SK-N-SH (cell line): ENCODE data around the gene RHOBTB3. TPM values are rescaled to one million over a fixed set of nuclear protein-coding genes. Genes with fewer than 3 reads are reported as not detected.

Experiments
- CTCF ChIA-PET: fragments of 300-600, 350-600 bp; formaldehyde crosslinking; extraction: SDS; loops from one replicate; lab custom pipeline; 2021; lab: Yijun Ruan, JAX
- POLR2A ChIA-PET: fragments of 350-600 bp; sonication (Branson Sonifier 250); formaldehyde crosslinking; extraction: SDS; loops from one replicate; lab custom pipeline; 2020; ENCODE audit warnings: antibody characterized with exemption, inconsistent platforms; lab: Yijun Ruan, JAX
- DNase-seq: peaks from one replicate; pipeline ENCODE4 v3.0.0; 2012
- H2AFZ ChIP-seq: fragments of 200-600 bp; sonication (generic); 2 replicates; pipeline ENCODE4 v1.8.1; 2016; ENCODE audit warnings: antibody characterized with exemption, mild to moderate bottlenecking, low read depth
- H3F3A ChIP-seq: fragments of 200-600 bp; sonication (generic); replicated peaks from 2 replicates; pipeline ENCODE3; 2016; ENCODE audit warnings: antibody characterized with exemption, mild to moderate bottlenecking; ENCODE audit not compliant: insufficient read depth
- H3K27ac ChIP-seq, 2 experiments: fragments of 200-500 bp in 1 of 2; fragments of 200-600 bp in 1 of 2; sonication (Bioruptor generic) in 1 of 2; sonication (generic), shearing (Covaris generic) in 1 of 2; 2 replicates each; pipeline versions ENCODE4 v1.5.1 to v1.6.1; 2014 to 2016; ENCODE audit warnings: low read depth in 2 of 2, inconsistent platforms in 1 of 2, low read length in 1 of 2, mild to moderate bottlenecking in 1 of 2, mixed read lengths in 1 of 2
- H3K27me3 ChIP-seq: fragments of 200-600 bp; sonication (generic), shearing (Covaris generic); 2 replicates; pipeline ENCODE4 v1.6.1; 2016; ENCODE audit warnings: mixed run types; ENCODE audit not compliant: insufficient read depth
- H3K36me3 ChIP-seq, 2 experiments: fragments of 200-500 bp in 1 of 2; fragments of 200-600 bp in 1 of 2; sonication (Bioruptor generic) in 1 of 2; sonication (generic) in 1 of 2; replicated peaks in 1 of 2; 2 replicates each; pipeline versions ENCODE3 to v1.5.1; 2014 to 2016; ENCODE audit warnings: low read length in 1 of 2, mild to moderate bottlenecking in 1 of 2; ENCODE audit not compliant: insufficient read depth in 2 of 2, control insufficient read depth in 1 of 2
- H3K4me1 ChIP-seq, 2 experiments: fragments of 200-500 bp in 1 of 2; fragments of 200-600 bp in 1 of 2; sonication (Bioruptor generic) in 1 of 2; sonication (generic), shearing (Covaris generic) in 1 of 2; 2 replicates each; pipeline versions ENCODE4 v1.5.1 to v1.6.1; 2014 to 2016; ENCODE audit warnings: low read depth in 1 of 2, low read length in 1 of 2, mixed run types in 1 of 2; ENCODE audit not compliant: insufficient read depth in 2 of 2, control insufficient read depth in 1 of 2
- H3K4me2 ChIP-seq: fragments of 200-600 bp; sonication (generic), shearing (Covaris generic); 2 replicates; pipeline ENCODE4 v1.6.1; 2017; ENCODE audit warnings: mixed run types
- H3K4me3 ChIP-seq, 2 experiments: fragments of 200-500 bp in 1 of 2; fragments of 200-600 bp in 1 of 2; sonication (Bioruptor generic) in 1 of 2; sonication (generic), shearing (Covaris generic) in 1 of 2; 2 replicates each; pipeline versions ENCODE4 v1.5.1 to v1.8.1; 2014 to 2016; ENCODE audit warnings: low read depth in 2 of 2, inconsistent platforms in 1 of 2, low read length in 1 of 2, mild to moderate bottlenecking in 1 of 2, mixed read lengths in 1 of 2, moderate library complexity in 1 of 2
- H3K79me2 ChIP-seq: fragments of 200-600 bp; sonication (generic); 2 replicates; pipeline ENCODE4 v1.8.1; 2017; ENCODE audit warnings: mild to moderate bottlenecking; ENCODE audit not compliant: insufficient read depth
- H3K9ac ChIP-seq: fragments of 200-600 bp; sonication (generic); 2 replicates; pipeline ENCODE4 v1.6.1; 2017; ENCODE audit warnings: mixed run types
- H3K9me2 ChIP-seq: fragments of 200-600 bp; sonication (generic); 2 replicates; pipeline ENCODE4 v1.6.1; 2017; ENCODE audit warnings: mixed run types
- H3K9me3 ChIP-seq: fragments of 200-600 bp; sonication (generic); 2 replicates; pipeline ENCODE4 v1.6.1; 2017; ENCODE audit warnings: mixed run types, mild to moderate bottlenecking, moderate library complexity
- H4K20me1 ChIP-seq: fragments of 200-600 bp; sonication (generic); 2 replicates; pipeline ENCODE4 v1.6.1; 2017; ENCODE audit warnings: mild to moderate bottlenecking, mixed run types; ENCODE audit not compliant: insufficient read depth
- EP300 ChIP-seq, 2 experiments: IDR thresholded peaks; 2 replicates each; pipeline versions ENCODE4 v1.4.0 to v1.6.1; 2012; ENCODE audit warnings: borderline replicate concordance in 1 of 2, low read depth in 1 of 2, low read length in 1 of 2
- FOSL2 ChIP-seq: IDR thresholded peaks from 2 replicates; pipeline ENCODE4 v1.4.0; 2012; ENCODE audit warnings: low read depth, mild to moderate bottlenecking, moderate library complexity, borderline replicate concordance
- FOXM1 ChIP-seq: IDR thresholded peaks from 2 replicates; pipeline ENCODE4 v1.4.0; 2012; ENCODE audit warnings: low read depth, mild to moderate bottlenecking
- JUND ChIP-seq: IDR thresholded peaks from 2 replicates; pipeline ENCODE4 v1.4.0; 2012
- MEF2A ChIP-seq: IDR thresholded peaks from 2 replicates; pipeline ENCODE4 v1.4.0; 2012; ENCODE audit warnings: low read depth, borderline replicate concordance
- MXI1 ChIP-seq: IDR thresholded peaks from 2 replicates; pipeline ENCODE4 v1.6.1; 2012; ENCODE audit warnings: mild to moderate bottlenecking, low read depth, low read length, improper control_type of control experiment
- NFIC ChIP-seq: IDR thresholded peaks from 2 replicates; pipeline ENCODE4 v1.4.0; 2012; ENCODE audit warnings: borderline replicate concordance
- NRF1 ChIP-seq: IDR thresholded peaks from 2 replicates; pipeline ENCODE4 v1.6.1; 2012; ENCODE audit warnings: low read depth, mild to moderate bottlenecking, low read length
- RXRA ChIP-seq: IDR thresholded peaks from 2 replicates; pipeline ENCODE4 v1.4.0; 2012; ENCODE audit warnings: low read depth, mild to moderate bottlenecking, borderline replicate concordance
- SMC3 ChIP-seq: IDR thresholded peaks from 2 replicates; pipeline ENCODE4 v1.6.1; 2012; ENCODE audit warnings: low read depth, low read length, improper control_type of control experiment
- TAF1 ChIP-seq: IDR thresholded peaks from 2 replicates; pipeline ENCODE4 v1.6.1; 2012; ENCODE audit warnings: low read depth, mild to moderate bottlenecking, low read length, moderate library complexity, borderline replicate concordance
- TEAD4 ChIP-seq: IDR thresholded peaks from 2 replicates; pipeline ENCODE4 v1.4.0; 2012; ENCODE audit warnings: mild to moderate bottlenecking, borderline replicate concordance; ENCODE audit not compliant: insufficient read depth
- ZBTB33 ChIP-seq: IDR thresholded peaks from 2 replicates; pipeline ENCODE4 v1.4.0; 2012; ENCODE audit warnings: low read depth, borderline replicate concordance
- WGBS: methylation state at CpG from one replicate; pipeline ENCODE4 v1.1.6; 2017; ENCODE audit warnings: low lambda C conversion rate; 5-methylcytosine and 5-hydroxymethylcytosine counted together
- polyA plus RNA-seq, 3 experiments: library from polyadenylated mRNA; depleted of rRNA; stranded (reverse); fragments of >200 nt; gene quantifications; 2 replicates each; pipeline ENCODE4 v1.2.3, GENCODE V29; 2012
- TF ChIP-seq, protein P1 (sequence below): fragments of 150-350 bp; IDR thresholded peaks from 2 replicates; pipeline ENCODE4 v1.6.1; 2017; ENCODE audit warnings: antibody characterized with exemption, low read length, low read depth, borderline replicate concordance

The RHOBTB3 gene
- polyA plus RNA-seq, 1 of the 3 experiments (the other 2 are of a cell fraction), result 59.3 TPM

- ChIA-PET CTCF (interaction anchor here (2.6 to 5.5 kb wide), 2 partner anchors 47 to 70 kb away, joined by 11 to 30 read pairs; no protein-coding TSS in a partner anchor), POLR2A (interaction anchor here (1.3 kb wide), 1 partner anchor 68 kb away, joined by 4 read pairs; no protein-coding TSS in a partner anchor)
- 52% methylated on average over 2 of the region's 2 CpGs for WGBS
- peak overlapping the region; percentile 80 to 98; a peak in 2 of 4 replicates for H3K4me3 ChIP-seq
- peaks cover 5 to 21% of the 10 kb centered on the region in 2 experiments; a peak in 3 of 4 replicates for H3K4me1 ChIP-seq
- no peak overlapping the region for H3K27ac ChIP-seq
- H3K79me2 ChIP-seq, result peaks cover 48% of the 10 kb centered on the region
- no peaks in the 10 kb centered on the region for H3K9me2 ChIP-seq
- H3K36me3 ChIP-seq, result peaks cover 20 to 36% of the 10 kb centered on the region in 2 experiments
- TF ChIP-seq NRF1 (no peak), NFIC (no peak), RXRA (no peak), MXI1 (no peak), FOXM1 (no peak), FOSL2 (no peak)
- H3K9me3 ChIP-seq, result no peaks in the 10 kb centered on the region
- DNase-seq, result no peak
- H3K27me3 ChIP-seq, result no peaks in the 10 kb centered on the region
- H4K20me1 ChIP-seq, result no peaks in the 10 kb centered on the region
- no peak overlapping the region for H2AFZ ChIP-seq
- peak overlapping the region; percentile 82 for H3K4me2 ChIP-seq
- no peaks in the 10 kb centered on the region for H3F3A ChIP-seq
- peak overlapping the region; percentile 82 for H3K9ac ChIP-seq
Measured at GRCh38 chr5:95734187-95734586, 3.1 kb downstream of the RHOBTB3 start.

DNA sequence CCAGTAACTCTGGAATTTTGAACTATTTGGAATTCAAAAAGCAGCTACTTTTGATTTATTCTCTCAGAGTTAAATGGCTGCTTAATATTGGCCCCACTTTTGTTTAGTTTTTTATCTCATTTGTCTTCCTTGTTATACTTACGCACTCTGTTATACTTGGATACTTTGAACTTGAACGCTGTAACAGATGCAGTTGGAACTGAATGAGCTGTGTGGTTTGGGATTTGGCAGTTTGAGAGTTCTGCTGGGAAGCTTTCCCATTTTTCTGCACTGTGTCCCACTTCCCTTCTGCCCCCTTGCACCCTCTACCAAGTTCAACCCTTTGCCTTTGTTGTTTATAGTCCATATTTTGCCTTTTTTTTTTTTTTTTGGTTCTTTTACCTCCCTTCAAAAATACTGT, 3.8 kb downstream of the RHOBTB3 start:
- Histone ChIP-seq H2AFZ (0 out of 2 replicates have a peak overlapping the region, but pooled peaks have one; percentile 13), H3K27me3 (no peaks in the 10 kb centered on the region), H3K79me2 (peaks cover 52% of the 10 kb centered on the region), H3K27ac (no peak overlapping the region; a peak in 1 of 4 replicates), H3F3A (no peaks in the 10 kb centered on the region), H3K9me2 (no peaks in the 10 kb centered on the region), H3K4me1 (peaks cover 5 to 21% of the 10 kb centered on the region in 2 experiments; a peak in 3 of 4 replicates), H3K9me3 (no peaks in the 10 kb centered on the region), H4K20me1 (no peaks in the 10 kb centered on the region), H3K4me2 (peak overlapping the region; percentile 82), H3K9ac (peak overlapping the region; percentile 82), H3K36me3 (peaks cover 27 to 41% of the 10 kb centered on the region in 2 experiments), H3K4me3 (peak overlapping the region in 1 of 2 experiments; percentile 13; a peak in 1 of 4 replicates)
- TF ChIP-seq JUND, result no peak
- no peak for TF ChIP-seq EP300 (IDR thresholded peaks at IDR 0.05; ENCODE audit: borderline replicate concordance in 1 of 2, low read depth in 1 of 2, low read length in 1 of 2)
- no peak for TF ChIP-seq SMC3
- CTCF ChIA-PET, result interaction anchor here (0.7 to 5.5 kb wide), 4 partner anchors 46 to 112 kb away, joined by 3 to 30 read pairs (median 7); partner anchors contain the start of gene RFESD
- no peak for DNase-seq
- 72% methylated on average over 2 of the region's 2 CpGs for WGBS
- POLR2A ChIA-PET, result interaction anchor here (0.9 to 1.3 kb wide), 3 partner anchors 27 to 88 kb away, joined by 3 to 6 read pairs (median 4); partner anchors contain the start of gene RFESD

DNA sequence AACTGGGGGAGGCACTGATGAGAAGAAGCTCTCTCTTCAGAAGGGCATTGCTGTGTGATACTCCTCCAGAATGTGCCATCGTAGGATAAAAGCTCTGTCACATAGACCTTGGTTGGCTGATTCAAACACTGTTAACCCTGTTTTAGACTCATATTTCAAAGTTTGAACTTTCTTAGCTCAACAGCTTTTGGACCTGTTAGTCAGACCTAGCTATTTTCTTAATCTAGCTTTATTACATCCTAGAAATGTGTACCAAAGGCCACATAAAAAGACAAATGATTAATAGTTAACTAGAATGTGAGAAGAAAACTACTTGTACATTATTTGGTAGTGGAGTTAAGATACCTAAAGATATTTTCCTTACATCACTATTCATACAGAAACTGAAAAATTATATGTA, 4.3 kb downstream of the RHOBTB3 start:
- H3K79me2 ChIP-seq, result peaks cover 52% of the 10 kb centered on the region
- TF ChIP-seq ZBTB33 (no peak), TAF1 (no peak), TEAD4 (no peak), NRF1 (no peak), MXI1 (no peak), MEF2A (no peak), RXRA (no peak)
- TF ChIP-seq, protein P1, sequence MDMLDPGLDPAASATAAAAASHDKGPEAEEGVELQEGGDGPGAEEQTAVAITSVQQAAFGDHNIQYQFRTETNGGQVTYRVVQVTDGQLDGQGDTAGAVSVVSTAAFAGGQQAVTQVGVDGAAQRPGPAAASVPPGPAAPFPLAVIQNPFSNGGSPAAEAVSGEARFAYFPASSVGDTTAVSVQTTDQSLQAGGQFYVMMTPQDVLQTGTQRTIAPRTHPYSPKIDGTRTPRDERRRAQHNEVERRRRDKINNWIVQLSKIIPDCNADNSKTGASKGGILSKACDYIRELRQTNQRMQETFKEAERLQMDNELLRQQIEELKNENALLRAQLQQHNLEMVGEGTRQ, result no peak
- H3K4me2 ChIP-seq, result peak overlapping the region; percentile 82
- peak overlapping the region in 1 of 2 experiments; percentile 13; a peak in 1 of 4 replicates for H3K4me3 ChIP-seq
- no peak overlapping the region for H2AFZ ChIP-seq
- 67% methylated on average over 1 of the region's 1 CpG for WGBS
- H3K36me3 ChIP-seq, result peaks cover 28 to 41% of the 10 kb centered on the region in 2 experiments
- no peak for DNase-seq
- ChIA-PET POLR2A (interaction anchor here (0.9 to 1.3 kb wide), 3 partner anchors 27 to 89 kb away, joined by 3 to 6 read pairs (median 4); partner anchors contain the start of gene RFESD), CTCF (interaction anchor here (0.7 to 5.5 kb wide), 8 partner anchors 23 to 601 kb away, joined by 3 to 30 read pairs (median 3); partner anchors contain the start of gene RFESD)
- H4K20me1 ChIP-seq, result no peaks in the 10 kb centered on the region
- H3F3A ChIP-seq, result no peaks in the 10 kb centered on the region
- no peak overlapping the region for H3K27ac ChIP-seq
- H3K27me3 ChIP-seq, result no peaks in the 10 kb centered on the region
- 0 out of 2 replicates have a peak overlapping the region, but pooled peaks have one; percentile 82 for H3K9ac ChIP-seq
- no peaks in the 10 kb centered on the region for H3K9me2 ChIP-seq
- H3K9me3 ChIP-seq, result no peaks in the 10 kb centered on the region
- peaks cover 5 to 21% of the 10 kb centered on the region in 2 experiments; a peak in 3 of 4 replicates for H3K4me1 ChIP-seq
